Gastroesophageal sphincter (tissue), 3 donors: ENCODE data around the gene BABAM2.

Experiments
- EP300 ChIP-seq: sonication (generic); formaldehyde crosslinking; IDR thresholded peaks from one replicate; pipeline ENCODE4 v1.6.1; 2017; ENCODE audit warnings: antibody characterized with exemption, mild to moderate bottlenecking
- POLR2A ChIP-seq, 2 donors: fragments of 450-650 bp; IDR thresholded peaks; one replicate each; pipeline ENCODE4 v1.6.1; 2017; ENCODE audit warnings: antibody characterized with exemption in 2 of 2, mild to moderate bottlenecking in 2 of 2, moderate library complexity in 1 of 2
- POLR2AphosphoS5 ChIP-seq: sonication (generic); formaldehyde crosslinking; IDR thresholded peaks from one replicate; pipeline ENCODE4 v1.6.1; 2017; ENCODE audit warnings: antibody characterized with exemption
- TF ChIP-seq, protein P1 (sequence below), 4 experiments: fragments of 200-600 bp in 2 of 4; fragments of 450-650 bp in 2 of 4; sonication (generic) in 1 of 4; IDR thresholded peaks; one replicate each; pipeline ENCODE4 v1.5.1; 2017 to 2019; ENCODE audit warnings: antibody characterized with exemption in 4 of 4, mild to moderate bottlenecking in 2 of 4, moderate library complexity in 2 of 4

DNA sequence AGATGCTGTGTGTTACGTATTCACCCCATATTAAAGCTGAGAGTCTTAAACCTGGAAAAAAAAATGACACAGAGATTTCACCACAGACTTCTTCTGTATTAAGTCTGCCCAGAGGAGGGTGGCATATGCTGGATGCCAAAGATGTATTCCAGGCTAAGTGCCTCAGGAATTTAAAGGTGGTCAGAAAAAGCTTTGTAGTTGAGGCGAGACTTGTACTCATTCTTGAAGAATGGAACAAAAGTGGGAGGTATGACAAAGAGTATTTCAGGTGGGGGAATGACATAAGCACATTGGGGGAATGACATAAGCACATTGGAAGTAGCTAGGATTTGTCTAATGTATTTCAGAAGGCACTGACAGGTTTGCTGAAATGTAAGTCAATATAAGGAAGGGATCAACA is 98.6 kb downstream of the BABAM2 start:
- TF ChIP-seq, protein P1, sequence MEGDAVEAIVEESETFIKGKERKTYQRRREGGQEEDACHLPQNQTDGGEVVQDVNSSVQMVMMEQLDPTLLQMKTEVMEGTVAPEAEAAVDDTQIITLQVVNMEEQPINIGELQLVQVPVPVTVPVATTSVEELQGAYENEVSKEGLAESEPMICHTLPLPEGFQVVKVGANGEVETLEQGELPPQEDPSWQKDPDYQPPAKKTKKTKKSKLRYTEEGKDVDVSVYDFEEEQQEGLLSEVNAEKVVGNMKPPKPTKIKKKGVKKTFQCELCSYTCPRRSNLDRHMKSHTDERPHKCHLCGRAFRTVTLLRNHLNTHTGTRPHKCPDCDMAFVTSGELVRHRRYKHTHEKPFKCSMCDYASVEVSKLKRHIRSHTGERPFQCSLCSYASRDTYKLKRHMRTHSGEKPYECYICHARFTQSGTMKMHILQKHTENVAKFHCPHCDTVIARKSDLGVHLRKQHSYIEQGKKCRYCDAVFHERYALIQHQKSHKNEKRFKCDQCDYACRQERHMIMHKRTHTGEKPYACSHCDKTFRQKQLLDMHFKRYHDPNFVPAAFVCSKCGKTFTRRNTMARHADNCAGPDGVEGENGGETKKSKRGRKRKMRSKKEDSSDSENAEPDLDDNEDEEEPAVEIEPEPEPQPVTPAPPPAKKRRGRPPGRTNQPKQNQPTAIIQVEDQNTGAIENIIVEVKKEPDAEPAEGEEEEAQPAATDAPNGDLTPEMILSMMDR (IDR thresholded peaks at IDR 0.05): no peak
- TF ChIP-seq POLR2AphosphoS5: no peak
- no peak for TF ChIP-seq POLR2A (IDR thresholded peaks at IDR 0.05)
- TF ChIP-seq EP300: no peak
